NCI-H446 treated with DMSO at 0.1 percent for 48 hours (cell line): ENCODE results near the gene TEX29.

Source experiments
- DNase-seq: peaks from one replicate; lab custom pipeline; 2025; lab: John Stamatoyannopoulos, UW

The TEX29 gene

DNA sequence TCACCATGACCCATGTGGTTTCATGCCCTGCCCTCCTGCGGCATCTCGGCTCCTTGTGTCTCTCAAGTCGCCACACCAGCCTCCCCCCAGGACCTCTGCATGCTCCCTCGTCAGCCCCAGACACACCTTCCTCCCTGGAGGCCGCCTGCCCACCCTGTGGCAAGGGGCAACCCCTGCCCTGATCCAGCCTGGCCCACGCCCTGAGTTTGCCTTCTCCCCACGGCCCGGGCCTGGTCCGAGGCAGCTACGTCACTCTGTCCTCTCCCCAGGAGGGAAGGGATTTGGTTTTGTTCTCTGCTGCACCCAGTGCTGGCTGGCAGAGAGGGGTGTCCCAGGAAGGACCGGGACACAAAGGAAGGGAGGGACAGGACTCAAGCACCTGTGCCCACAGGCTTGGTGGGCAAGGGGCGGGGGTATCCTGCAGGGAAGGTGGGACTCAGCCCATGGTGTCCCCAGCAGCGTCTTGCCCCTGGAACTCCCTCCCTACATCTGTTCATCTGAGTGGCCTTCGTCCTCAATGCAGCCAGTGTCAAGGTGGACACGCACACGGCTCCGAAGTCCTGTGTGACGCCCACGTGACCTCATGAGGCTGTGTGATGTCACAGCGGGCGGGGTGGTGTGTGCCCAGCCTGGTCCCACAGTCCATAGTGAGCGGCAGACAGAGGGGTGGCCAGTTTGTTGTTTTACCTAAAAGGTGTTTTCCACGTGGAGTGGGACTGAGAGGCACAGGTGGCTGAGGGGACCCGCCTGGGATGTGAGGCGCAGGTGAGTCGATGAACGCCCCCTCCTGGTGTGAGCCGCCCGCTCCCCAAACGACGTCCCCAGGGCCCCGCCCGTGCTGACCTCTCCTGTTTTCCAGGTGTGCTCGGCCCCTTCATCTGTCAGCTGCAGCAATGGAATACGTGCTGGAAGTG, at the start of gene TEX29:
Gene TEX29 (plus strand): TSS at position 645 of the 914 bp plus-strand sequence. CDS start 249 bp downstream, at position 894.
- DNase-seq, result no peak

- no peak for DNase-seq
Observed at GRCh38 chr13:111270765-111271698, 49.4 kb upstream of the TEX29 start.

GRCh38 chr13:111272117-111272516, 48.3 kb upstream of the TEX29 start:
- no peak for DNase-seq

GRCh38 chr13:111275382-111275781, 45.1 kb upstream of the TEX29 start:
- DNase-seq, result no peak

DNA sequence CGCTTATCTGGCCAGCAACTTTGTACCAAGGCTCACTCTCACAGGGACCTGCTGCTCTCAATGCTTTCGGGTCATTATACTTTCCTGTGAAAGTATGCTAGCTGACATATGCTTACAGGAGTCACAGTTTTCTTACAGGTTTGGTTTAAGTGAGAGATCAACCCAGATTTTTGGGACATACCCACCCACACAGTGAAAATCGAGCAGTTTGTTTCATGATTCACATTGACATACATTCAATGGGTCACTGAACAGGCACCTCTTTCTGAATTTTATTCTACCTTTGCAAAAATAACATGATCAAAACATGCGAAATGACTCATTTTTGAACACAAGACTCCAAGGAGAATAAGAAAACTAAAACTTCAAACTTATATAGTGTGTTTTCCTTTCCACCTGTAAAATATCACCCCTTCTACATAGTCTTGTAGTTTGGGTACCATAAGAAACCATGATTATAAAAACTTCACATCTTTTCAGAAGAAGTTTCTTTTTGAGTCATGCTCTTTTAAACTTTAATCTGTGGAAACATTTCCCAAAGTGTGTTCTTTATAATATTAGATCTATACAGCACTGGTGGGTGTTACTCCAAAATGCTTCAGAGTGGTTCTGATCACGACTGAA, 44.3 kb upstream of the TEX29 start:
- no peak for DNase-seq

GRCh38 chr13:111278258-111278657, 42.2 kb upstream of the TEX29 start:
- DNase-seq, result no peak

- DNase-seq, result no peak
Observed at GRCh38 chr13:111278743-111279652, 41.4 kb upstream of the TEX29 start.

- DNase-seq, result no peak
Observed at GRCh38 chr13:111280226-111280625, 40.2 kb upstream of the TEX29 start.

- no peak for DNase-seq
Observed at GRCh38 chr13:111280681-111281585, 39.5 kb upstream of the TEX29 start.

DNA sequence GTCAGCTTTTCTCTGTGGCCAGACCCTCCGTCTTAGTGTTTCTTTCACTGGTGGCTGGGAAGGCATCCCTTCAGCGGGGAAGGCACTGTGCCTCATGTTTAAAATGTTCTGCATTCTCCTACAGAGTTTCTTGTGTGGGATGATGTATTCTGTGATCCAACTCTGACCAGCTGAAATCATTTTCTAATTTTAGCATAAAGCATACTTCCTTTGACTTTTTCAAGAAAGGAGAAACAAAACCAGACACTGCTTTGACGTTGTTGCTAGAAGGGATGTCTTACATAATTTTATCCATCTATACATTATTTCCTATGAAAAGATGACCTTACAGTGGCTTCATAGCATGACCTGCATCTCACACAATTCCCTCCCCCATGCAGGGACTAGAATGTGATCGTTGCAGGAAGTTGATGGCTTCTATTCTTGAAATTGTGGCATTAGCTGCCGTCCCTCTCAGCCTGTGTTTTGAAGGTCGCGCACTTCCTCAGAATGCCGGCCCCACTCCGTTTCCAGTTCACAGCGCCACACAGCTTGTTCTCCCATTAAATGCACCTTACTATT, 38.6 kb upstream of the TEX29 start:
- no peak for DNase-seq

GRCh38 chr13:111282425-111282824, 38.0 kb upstream of the TEX29 start:
- DNase-seq, result no peak

DNA sequence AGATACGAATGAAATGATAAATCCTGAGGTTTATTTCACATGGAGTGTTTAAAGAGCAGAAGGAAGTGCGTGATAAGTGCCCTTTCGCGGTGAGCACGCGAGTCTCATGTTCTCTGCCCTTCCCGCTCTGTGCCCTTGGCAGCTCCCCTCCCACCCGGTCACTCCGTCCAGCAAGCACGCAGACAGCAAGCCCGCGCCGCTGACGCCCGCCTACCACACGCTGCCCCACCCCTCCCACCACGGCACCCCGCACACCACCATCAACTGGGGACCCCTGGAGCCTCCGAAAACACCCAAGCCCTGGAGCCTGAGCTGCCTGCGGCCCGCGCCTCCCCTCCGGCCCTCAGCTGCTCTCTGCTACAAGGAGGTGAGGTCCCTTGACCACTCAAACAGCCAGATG, 37.4 kb upstream of the TEX29 start:
- no peak for DNase-seq

DNA sequence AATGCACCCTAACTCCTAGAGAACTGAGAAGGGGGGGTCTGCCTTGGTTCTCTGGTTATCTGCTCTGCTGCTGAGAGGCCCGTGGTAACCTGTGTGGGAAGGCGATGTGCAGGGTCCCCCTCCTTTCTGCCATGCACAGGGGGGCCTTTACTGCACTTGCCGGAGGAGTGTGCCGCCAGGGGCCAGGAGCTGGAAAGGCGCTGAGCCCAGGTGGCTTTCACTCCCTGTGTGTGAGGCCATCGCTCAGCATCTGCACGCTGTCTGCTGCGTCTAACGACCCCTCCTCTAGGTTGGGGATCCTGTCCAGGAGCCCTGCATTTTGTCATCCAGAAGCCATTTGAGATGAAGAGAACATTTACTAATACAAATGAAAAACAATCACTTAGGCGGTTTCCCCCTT, 37.0 kb upstream of the TEX29 start:
- DNase-seq, result no peak

- DNase-seq, result no peak
Observed at GRCh38 chr13:111283991-111284390, 36.5 kb upstream of the TEX29 start.

DNA sequence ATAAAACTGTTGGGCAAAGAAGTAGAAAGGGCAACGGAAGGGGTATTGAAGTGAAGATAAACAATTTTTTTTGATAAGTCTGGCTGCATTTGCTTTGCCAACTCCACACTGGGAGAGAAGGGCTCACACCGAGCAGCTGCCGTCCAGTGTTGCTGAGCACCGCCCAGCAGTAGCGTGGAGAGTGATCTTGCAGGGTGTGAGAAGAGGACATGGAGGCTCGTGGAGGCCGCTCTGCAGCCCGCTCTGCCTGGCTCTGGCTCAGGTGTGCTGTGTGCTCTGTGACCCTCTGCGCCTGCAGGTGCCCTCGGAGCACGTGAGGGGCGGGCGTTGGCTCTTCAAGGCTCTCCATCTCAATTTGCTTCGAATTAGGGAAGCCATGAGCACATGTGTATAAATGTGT, 35.9 kb upstream of the TEX29 start:
- no peak for DNase-seq

DNA sequence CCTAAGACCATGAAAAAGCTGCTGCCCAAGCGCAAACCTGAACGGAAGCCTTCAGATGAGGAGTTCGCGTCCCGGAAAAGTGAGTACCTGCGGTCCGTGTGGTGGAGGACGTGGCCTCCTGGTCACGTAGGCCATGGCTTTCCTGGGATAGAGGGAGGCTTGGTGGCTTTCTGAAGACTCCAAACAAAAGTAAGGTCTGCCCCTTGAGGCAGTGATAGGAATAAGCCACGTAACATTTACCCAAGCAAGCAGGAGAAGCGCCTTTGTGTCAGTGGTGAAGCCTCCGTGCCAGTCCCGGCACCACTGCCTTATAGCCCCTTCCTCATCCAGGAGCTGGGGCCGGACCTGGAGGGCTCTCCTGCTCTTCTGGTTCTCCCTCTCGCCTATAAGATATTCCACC, 34.3 kb upstream of the TEX29 start:
- DNase-seq, result no peak

DNA sequence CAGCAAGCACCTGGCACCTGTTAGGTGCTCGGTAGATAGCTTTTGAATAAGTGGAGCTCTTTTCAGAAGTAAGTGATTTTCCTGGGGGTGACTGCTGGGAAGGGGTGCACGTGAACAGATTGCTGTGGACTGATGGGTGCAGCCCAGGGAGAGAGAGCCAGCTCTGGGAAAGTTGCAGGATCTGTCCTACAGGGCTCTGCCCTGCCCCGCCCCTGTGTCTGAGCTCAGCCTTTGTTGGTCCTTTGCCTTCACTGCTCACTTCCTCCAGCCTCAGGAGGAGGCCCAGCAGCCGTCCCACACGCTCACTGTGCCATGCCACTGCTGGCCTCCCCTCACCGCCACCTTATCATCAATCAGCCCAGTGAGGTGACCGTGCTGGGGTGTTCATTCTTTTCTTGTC, 33.7 kb upstream of the TEX29 start:
- no peak for DNase-seq

- no peak for DNase-seq
Observed at GRCh38 chr13:111287201-111287600, 33.2 kb upstream of the TEX29 start.

DNA sequence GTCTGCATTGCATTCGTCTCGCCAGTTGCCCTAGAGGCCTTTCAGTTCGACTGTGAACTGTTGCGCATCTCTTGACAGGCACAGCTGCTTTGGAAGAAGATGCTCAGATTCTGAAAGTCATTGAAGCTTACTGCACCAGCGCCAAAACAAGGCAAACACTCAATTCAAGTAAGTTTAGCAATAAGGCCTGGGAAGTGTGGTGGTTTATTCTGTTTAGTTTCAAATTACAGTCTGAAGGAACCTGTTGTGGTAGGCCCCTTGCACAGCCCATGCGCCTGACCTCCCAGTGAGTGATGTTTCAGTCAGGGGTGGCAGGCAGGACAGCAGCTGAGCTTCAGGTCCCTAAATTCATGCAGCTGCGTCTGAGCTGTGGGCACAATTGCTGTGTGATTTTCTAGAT, 32.2 kb upstream of the TEX29 start:
- DNase-seq, result no peak

GRCh38 chr13:111289251-111289650, 31.2 kb upstream of the TEX29 start:
- no peak for DNase-seq
